ENCODE measurements around the gene METTL25. TPM values are rescaled to one million over a fixed set of nuclear protein-coding genes. Genes with fewer than 3 reads are reported as not detected.
"Not testable (repeated sequence)": the region's sequence is repeated elsewhere in the genome, so short reads cannot be mapped to it uniquely, and the experiment has no call there.

The METTL25 gene
- total and polyA plus RNA-seq, 12 donors: 4.0 to 28.8 (median 18.5) TPM

- intact Hi-C loops (cut with DNase I): no loop called here
- peaks cover 0 to 11% of the 10 kb centered on the region in 2 donors for H3K36me3 ChIP-seq (replicated peaks in 1 of 2)
- H3K4me1 ChIP-seq (replicated peaks in 1 of 2): peaks cover 11 to 42% of the 10 kb centered on the region in 2 donors
- no peaks in the 10 kb centered on the region for H3K9me3 ChIP-seq (replicated peaks in 1 of 3)
- H3K27ac ChIP-seq: peak overlapping the region; percentile 95 to 100 (median 97)
- TF ChIP-seq POLR2A (IDR thresholded peaks at IDR 0.05): no peak
- no peak for TF ChIP-seq CTCF (IDR thresholded peaks at IDR 0.05)
- no peaks in the 10 kb centered on the region for H3K27me3 ChIP-seq
- 15 to 31% (median 19%) methylated on average over 4 of the region's 4 CpGs for WGBS, 4 donors
- peak overlapping the region in 3 of 4 donors; percentile 48 to 87 (median 75) for H3K4me3 ChIP-seq
- DNase-seq: peak in 3 of 7 donors; percentile 10 to 25 (median 21)
Measured at GRCh38 chr12:82359115-82359478, 768 bp downstream of the METTL25 start.

GRCh38 chr12:82360834-82361233 is 2.5 kb downstream of the METTL25 start:
- H3K27me3 ChIP-seq; H3K27ac ChIP-seq; intact Hi-C loops (cut with DNase I); H3K9me3 ChIP-seq (replicated peaks in 1 of 3); H3K4me3 ChIP-seq; DNase-seq; H3K36me3 ChIP-seq (replicated peaks in 1 of 2): not testable (repeated sequence)
- H3K4me1 ChIP-seq (replicated peaks in 1 of 2): peaks cover 11 to 42% of the 10 kb centered on the region in 2 donors
- WGBS, 4 donors: 96 to 99% (median 99%) methylated on average over 11 of the region's 11 CpGs

GRCh38 chr12:82361461-82361915 is 3.2 kb downstream of the METTL25 start:
- 90 to 96% (median 94%) methylated on average over 7 to 22 of the region's 22 CpGs for WGBS, 4 donors
- TF ChIP-seq POLR2A (IDR thresholded peaks at IDR 0.05) (no peak), CTCF (IDR thresholded peaks at IDR 0.05) (no peak)

GRCh38 chr12:82363990-82364389 is 5.7 kb downstream of the METTL25 start:
- Histone ChIP-seq H3K4me1 (replicated peaks in 1 of 2) (peaks cover 11 to 23% of the 10 kb centered on the region in 2 donors), H3K9me3 (replicated peaks in 1 of 3) (no peaks in the 10 kb centered on the region), H3K4me3 (no peak overlapping the region), H3K27me3 (no peaks in the 10 kb centered on the region), H3K27ac (no peak overlapping the region), H3K36me3 (replicated peaks in 1 of 2) (no peaks in the 10 kb centered on the region)
- DNase-seq: no peak
- 93 to 97% (median 94%) methylated on average over 4 of the region's 4 CpGs for WGBS, 4 donors
- intact Hi-C loops (cut with DNase I): no loop called here
- no peak for TF ChIP-seq CTCF (IDR thresholded peaks at IDR 0.05)
- TF ChIP-seq POLR2A (IDR thresholded peaks at IDR 0.05): no peak

More at GRCh38 chr12:82361461-82361915, 3.2 kb downstream of the METTL25 start:
- Histone ChIP-seq H3K36me3 (replicated peaks in 1 of 2) (no peaks in the 10 kb centered on the region), H3K4me1 (replicated peaks in 1 of 2) (peaks cover 11 to 36% of the 10 kb centered on the region in 2 donors), H3K27me3 (no peaks in the 10 kb centered on the region), H3K27ac (no peak overlapping the region), H3K4me3 (no peak overlapping the region), H3K9me3 (replicated peaks in 1 of 3) (no peaks in the 10 kb centered on the region)
- intact Hi-C loops (cut with DNase I): no loop called here
- no peak for DNase-seq

- no peak for DNase-seq
- H3K36me3 ChIP-seq (replicated peaks in 1 of 2): no peaks in the 10 kb centered on the region
- H3K27ac ChIP-seq: no peak overlapping the region
- H3K9me3 ChIP-seq (replicated peaks in 1 of 3): no peaks in the 10 kb centered on the region
- H3K27me3 ChIP-seq: no peaks in the 10 kb centered on the region
- intact Hi-C loops (cut with DNase I): no loop called here
- WGBS, 4 donors: 76 to 95% (median 84%) methylated on average over 1 of the region's 1 CpG
- no peak overlapping the region for H3K4me3 ChIP-seq
- H3K4me1 ChIP-seq (replicated peaks in 1 of 2): peaks cover 0 to 6% of the 10 kb centered on the region in 2 donors
- no peak for TF ChIP-seq POLR2A (IDR thresholded peaks at IDR 0.05)
- TF ChIP-seq CTCF (IDR thresholded peaks at IDR 0.05): no peak
Measured at GRCh38 chr12:82366197-82366596, 7.9 kb downstream of the METTL25 start.

Data from adrenal gland (tissue), 12 donors.